ENCODE data around the gene PRKCH. TPM values are rescaled to one million over a fixed set of nuclear protein-coding genes. Genes with fewer than 3 reads are reported as not detected.

Gene PRKCH
- total and polyA plus RNA-seq, 9 of the 15 experiments (the other 6 are each of a cell fraction or from before 2014, with no cell fraction given): 0.61 to 4.4 (median 4.0) TPM

DNA sequence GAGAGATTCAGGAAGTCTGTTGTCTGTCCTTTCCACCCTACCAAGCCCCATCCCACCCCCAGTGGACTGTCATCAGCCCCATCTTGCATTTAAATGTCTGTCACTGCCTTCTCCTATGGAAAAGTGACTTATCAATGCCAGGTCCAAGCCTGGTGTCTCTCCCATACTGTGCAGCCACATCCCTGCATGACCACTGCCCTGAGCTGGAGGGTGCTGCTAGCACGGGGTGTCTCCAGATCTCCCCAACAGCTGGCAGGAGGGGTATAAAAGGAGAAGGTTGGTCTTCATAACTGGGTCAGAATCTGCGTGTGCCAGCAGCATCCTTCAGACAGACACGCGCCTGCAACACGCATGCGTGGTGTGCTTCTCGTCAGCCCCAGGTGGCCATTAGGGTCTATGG is 219.6 kb downstream of the PRKCH start (continued):
- TF ChIP-seq JUN (IDR thresholded peaks at IDR 0.05; ENCODE audit: borderline replicate concordance, low read depth, low read length) (no peak), JUN (CRISPR knock-in tag; IDR thresholded peaks at IDR 0.05; ENCODE audit: borderline replicate concordance) (no peak)
- TF ChIP-seq, protein P1, sequence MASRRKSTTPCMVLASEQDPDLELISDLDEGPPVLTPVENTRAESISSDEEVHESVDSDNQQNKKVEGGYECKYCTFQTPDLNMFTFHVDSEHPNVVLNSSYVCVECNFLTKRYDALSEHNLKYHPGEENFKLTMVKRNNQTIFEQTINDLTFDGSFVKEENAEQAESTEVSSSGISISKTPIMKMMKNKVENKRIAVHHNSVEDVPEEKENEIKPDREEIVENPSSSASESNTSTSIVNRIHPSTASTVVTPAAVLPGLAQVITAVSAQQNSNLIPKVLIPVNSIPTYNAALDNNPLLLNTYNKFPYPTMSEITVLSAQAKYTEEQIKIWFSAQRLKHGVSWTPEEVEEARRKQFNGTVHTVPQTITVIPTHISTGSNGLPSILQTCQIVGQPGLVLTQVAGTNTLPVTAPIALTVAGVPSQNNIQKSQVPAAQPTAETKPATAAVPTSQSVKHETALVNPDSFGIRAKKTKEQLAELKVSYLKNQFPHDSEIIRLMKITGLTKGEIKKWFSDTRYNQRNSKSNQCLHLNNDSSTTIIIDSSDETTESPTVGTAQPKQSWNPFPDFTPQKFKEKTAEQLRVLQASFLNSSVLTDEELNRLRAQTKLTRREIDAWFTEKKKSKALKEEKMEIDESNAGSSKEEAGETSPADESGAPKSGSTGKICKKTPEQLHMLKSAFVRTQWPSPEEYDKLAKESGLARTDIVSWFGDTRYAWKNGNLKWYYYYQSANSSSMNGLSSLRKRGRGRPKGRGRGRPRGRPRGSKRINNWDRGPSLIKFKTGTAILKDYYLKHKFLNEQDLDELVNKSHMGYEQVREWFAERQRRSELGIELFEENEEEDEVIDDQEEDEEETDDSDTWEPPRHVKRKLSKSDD (conservative IDR thresholded peaks at IDR 0.05; ENCODE audit: low read length): no peak
- TF ChIP-seq, protein P2, sequence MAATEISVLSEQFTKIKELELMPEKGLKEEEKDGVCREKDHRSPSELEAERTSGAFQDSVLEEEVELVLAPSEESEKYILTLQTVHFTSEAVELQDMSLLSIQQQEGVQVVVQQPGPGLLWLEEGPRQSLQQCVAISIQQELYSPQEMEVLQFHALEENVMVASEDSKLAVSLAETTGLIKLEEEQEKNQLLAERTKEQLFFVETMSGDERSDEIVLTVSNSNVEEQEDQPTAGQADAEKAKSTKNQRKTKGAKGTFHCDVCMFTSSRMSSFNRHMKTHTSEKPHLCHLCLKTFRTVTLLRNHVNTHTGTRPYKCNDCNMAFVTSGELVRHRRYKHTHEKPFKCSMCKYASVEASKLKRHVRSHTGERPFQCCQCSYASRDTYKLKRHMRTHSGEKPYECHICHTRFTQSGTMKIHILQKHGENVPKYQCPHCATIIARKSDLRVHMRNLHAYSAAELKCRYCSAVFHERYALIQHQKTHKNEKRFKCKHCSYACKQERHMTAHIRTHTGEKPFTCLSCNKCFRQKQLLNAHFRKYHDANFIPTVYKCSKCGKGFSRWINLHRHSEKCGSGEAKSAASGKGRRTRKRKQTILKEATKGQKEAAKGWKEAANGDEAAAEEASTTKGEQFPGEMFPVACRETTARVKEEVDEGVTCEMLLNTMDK (IDR thresholded peaks at IDR 0.05; ENCODE audit: borderline replicate concordance, insufficient read depth, low read depth, low read length, poor library complexity, severe bottlenecking): no peak
